Uterus (tissue), 4 donors: ENCODE data around the gene YIF1B. TPM values are rescaled to one million over a fixed set of nuclear protein-coding genes. Genes with fewer than 3 reads are reported as not detected.

Source experiments
- DNase-seq, 2 donors: peaks; one replicate each; pipeline ENCODE4 v3.0.0-alpha.2; 2019 to 2020
- H3K27ac ChIP-seq, 2 donors: fragments of 200-600 bp; sonication (generic); 1 replicate in 1 of 2; 2 replicates in 1 of 2; pipeline ENCODE4 v1.5.1; 2016 to 2018
- H3K27me3 ChIP-seq, 2 donors: fragments of 200-600 bp; sonication (generic); one replicate each; pipeline ENCODE4 v1.5.1; 2018 to 2019; ENCODE audit warnings: control low read depth in 1 of 2
- H3K36me3 ChIP-seq, 2 donors: fragments of 200-600 bp; sonication (generic); one replicate each; pipeline ENCODE4 v1.5.1; 2019; ENCODE audit warnings: control low read depth in 1 of 2
- H3K4me1 ChIP-seq, 2 donors: fragments of 200-600 bp; sonication (generic); one replicate each; pipeline ENCODE4 v1.5.1; 2018 to 2019; ENCODE audit warnings: control low read depth in 1 of 2
- H3K4me3 ChIP-seq, 2 donors: fragments of 200-600 bp; sonication (generic); 1 replicate in 1 of 2; 2 replicates in 1 of 2; pipeline ENCODE4 v1.5.1; 2018 to 2019; ENCODE audit warnings: mild to moderate bottlenecking in 1 of 2
- H3K9me3 ChIP-seq, 2 donors: fragments of 200-600 bp; sonication (generic); one replicate each; pipeline ENCODE4 v1.5.1; 2019; ENCODE audit warnings: control low read depth in 1 of 2
- POLR2A ChIP-seq, 2 donors: fragments of 450-650 bp; IDR thresholded peaks; one replicate each; pipeline ENCODE4 v1.6.1; 2016; ENCODE audit warnings: antibody characterized with exemption in 2 of 2, mild to moderate bottlenecking in 1 of 2, moderate library complexity in 1 of 2
- intact Hi-C: fragments of 100-400 bp; cut with DNase I; formaldehyde crosslinking; loops from one replicate; pipeline ENCODE4 v1.15.1; 2023; ENCODE audit warnings: low total_unique reads
- total RNA-seq, 4 donors: library from RNA; depleted of rRNA in 3 of 4; stranded (reverse); fragments of >200 nt in 3 of 4; gene quantifications; one replicate each; pipeline versions ENCODE4 v1.1.0 to v1.2.4, GENCODE V29; 2014 to 2023
- TF ChIP-seq, protein P1 (sequence below), 4 experiments: fragments of 200-600 bp in 2 of 4; fragments of 450-650 bp in 2 of 4; sonication (generic) in 2 of 4; IDR thresholded peaks; one replicate each; pipeline ENCODE4 v1.5.1; 2016 to 2019; ENCODE audit warnings: antibody characterized with exemption in 4 of 4, mild to moderate bottlenecking in 2 of 4, moderate library complexity in 1 of 4
- donor health status: DM: yes; HTN: yes; CAD: no.

The YIF1B gene
- total RNA-seq, 4 donors from 2014 or later: 6.4 to 31.7 (median 21.5) TPM

DNA sequence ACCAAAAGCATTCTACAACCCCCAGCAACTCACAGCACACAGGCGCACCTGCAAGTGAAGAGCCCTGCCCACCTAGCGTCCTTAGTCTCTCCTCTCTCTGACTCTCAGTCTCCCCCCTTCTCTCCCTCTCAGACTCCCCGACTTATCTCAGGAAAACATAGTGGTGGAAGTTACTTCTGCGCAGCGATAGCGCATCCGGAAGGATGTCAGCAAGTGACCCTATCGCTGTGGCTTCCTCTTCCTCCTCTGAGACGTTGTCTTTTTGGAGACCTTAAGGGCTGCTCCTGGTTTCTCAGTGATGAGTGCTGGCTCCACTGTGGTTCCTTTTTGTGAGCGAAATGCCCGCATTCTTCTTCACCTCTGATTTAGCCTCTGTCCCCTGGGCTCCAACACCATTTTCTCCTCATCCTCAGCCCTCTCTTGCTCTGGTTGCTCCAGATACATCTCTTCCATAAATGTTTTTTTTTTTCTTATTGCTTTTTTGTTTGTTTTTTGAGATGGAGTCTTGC, 1.4 kb upstream of the YIF1B start:
- DNase-seq: no peak
- Histone ChIP-seq H3K27ac (peak overlapping the region in 1 of 2 donors; percentile 80), H3K4me3 (no peak overlapping the region), H3K9me3 (no peaks in the 10 kb centered on the region), H3K27me3 (peaks cover 0 to 3% of the 10 kb centered on the region in 2 donors), H3K4me1 (peaks cover 0 to 10% of the 10 kb centered on the region in 2 donors), H3K36me3 (no peaks in the 10 kb centered on the region)
- intact Hi-C loops: no loop called here
- TF ChIP-seq POLR2A (IDR thresholded peaks at IDR 0.05): no peak
- TF ChIP-seq, protein P1, sequence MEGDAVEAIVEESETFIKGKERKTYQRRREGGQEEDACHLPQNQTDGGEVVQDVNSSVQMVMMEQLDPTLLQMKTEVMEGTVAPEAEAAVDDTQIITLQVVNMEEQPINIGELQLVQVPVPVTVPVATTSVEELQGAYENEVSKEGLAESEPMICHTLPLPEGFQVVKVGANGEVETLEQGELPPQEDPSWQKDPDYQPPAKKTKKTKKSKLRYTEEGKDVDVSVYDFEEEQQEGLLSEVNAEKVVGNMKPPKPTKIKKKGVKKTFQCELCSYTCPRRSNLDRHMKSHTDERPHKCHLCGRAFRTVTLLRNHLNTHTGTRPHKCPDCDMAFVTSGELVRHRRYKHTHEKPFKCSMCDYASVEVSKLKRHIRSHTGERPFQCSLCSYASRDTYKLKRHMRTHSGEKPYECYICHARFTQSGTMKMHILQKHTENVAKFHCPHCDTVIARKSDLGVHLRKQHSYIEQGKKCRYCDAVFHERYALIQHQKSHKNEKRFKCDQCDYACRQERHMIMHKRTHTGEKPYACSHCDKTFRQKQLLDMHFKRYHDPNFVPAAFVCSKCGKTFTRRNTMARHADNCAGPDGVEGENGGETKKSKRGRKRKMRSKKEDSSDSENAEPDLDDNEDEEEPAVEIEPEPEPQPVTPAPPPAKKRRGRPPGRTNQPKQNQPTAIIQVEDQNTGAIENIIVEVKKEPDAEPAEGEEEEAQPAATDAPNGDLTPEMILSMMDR (IDR thresholded peaks at IDR 0.05): no peak

DNA sequence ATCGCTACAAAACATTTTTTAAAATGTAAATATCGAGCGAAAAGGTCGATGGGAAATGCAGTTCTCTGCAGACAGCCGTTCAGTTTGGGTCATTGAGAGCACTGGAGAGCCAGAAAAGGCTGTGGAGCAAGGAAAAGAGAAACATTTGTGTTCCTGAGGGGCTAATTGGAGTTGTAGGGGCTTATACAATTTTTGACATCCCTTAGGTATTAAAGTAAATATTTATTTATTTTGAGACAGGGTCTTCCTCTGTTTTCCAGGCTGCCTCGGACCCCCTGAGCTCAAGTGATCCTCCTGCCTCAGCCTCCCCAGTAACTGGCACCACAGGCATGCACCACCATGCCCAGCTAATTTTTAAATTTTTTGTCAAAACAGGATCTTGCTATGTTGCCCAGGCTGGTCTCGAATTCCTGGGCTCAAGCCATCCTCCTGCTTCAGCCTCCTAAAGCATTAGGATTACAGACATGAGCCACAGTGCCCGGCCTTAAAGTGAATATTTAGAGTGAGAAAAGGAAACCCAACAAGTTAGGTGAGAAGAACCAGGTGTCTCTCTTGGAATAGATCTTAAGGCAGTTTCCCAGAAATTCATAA, 825 bp upstream of the YIF1B start:
- no peak for DNase-seq
- peak overlapping the region; percentile 80 to 87 for H3K27ac ChIP-seq
- intact Hi-C loops: no loop called here
- H3K4me1 ChIP-seq: peaks cover 0 to 10% of the 10 kb centered on the region in 2 donors
- peak overlapping the region; percentile 66 for H3K4me3 ChIP-seq
- peaks cover 0 to 3% of the 10 kb centered on the region in 2 donors for H3K27me3 ChIP-seq
- no peak for TF ChIP-seq POLR2A (IDR thresholded peaks at IDR 0.05)
- TF ChIP-seq, protein P1 (IDR thresholded peaks at IDR 0.05): no peak
- H3K9me3 ChIP-seq: no peaks in the 10 kb centered on the region
- no peaks in the 10 kb centered on the region for H3K36me3 ChIP-seq

DNA sequence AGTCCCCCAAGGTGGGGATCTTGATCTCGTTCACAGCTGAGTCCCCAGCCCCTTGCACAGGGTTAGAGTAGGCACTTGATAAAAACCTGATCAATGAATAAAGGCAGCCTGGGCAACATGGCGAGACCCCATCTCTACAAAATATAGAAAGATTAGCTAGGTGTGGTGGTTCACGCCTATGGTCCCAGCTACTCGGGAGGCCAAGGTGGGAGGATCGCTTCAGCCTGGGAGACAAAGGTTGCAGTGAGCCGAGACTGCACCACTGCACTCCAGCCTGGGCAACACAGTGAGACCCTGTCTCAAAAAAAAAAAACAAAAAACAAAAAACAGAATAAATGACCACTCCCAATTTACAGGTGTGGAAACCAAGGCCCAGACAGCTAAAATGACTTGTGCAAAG, 4.8 kb downstream of the YIF1B start:
- intact Hi-C loops: no loop called here

DNA sequence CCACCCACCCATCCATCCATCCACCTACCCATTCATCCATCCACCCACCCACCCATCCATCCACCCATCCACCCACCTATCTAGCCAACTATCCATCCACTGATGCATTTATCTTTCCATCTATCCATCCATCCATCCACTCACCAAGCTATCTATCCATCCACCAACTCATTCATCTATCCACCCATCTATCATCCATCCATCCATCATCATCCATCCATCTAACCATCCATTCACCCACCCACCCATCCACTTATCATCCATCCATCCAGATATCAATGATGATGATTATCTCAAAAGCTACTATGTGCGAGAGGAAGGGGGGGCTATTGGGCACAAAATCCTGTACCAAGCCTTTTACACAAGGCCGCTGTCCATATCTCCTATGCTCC, 5.5 kb downstream of the YIF1B start:
- TF ChIP-seq, protein P1 (IDR thresholded peaks at IDR 0.05): no peak
- TF ChIP-seq POLR2A (IDR thresholded peaks at IDR 0.05): no peak
- Histone ChIP-seq H3K36me3 (no peaks in the 10 kb centered on the region), H3K27me3 (no peaks in the 10 kb centered on the region), H3K27ac (no peak overlapping the region), H3K4me3 (no peak overlapping the region), H3K4me1 (peaks cover 0 to 3% of the 10 kb centered on the region in 2 donors), H3K9me3 (no peaks in the 10 kb centered on the region)
- intact Hi-C loops: no loop called here
- no peak for DNase-seq

More for the DNA sequence above, 4.8 kb downstream of the YIF1B start:
- Histone ChIP-seq H3K4me3 (no peak overlapping the region), H3K27ac (no peak overlapping the region), H3K9me3 (no peaks in the 10 kb centered on the region), H3K4me1 (peaks cover 0 to 5% of the 10 kb centered on the region in 2 donors), H3K27me3 (peaks cover 0 to 3% of the 10 kb centered on the region in 2 donors), H3K36me3 (no peaks in the 10 kb centered on the region)
- TF ChIP-seq, protein P1 (IDR thresholded peaks at IDR 0.05): no peak
- no peak for TF ChIP-seq POLR2A (IDR thresholded peaks at IDR 0.05)
- no peak for DNase-seq

DNA sequence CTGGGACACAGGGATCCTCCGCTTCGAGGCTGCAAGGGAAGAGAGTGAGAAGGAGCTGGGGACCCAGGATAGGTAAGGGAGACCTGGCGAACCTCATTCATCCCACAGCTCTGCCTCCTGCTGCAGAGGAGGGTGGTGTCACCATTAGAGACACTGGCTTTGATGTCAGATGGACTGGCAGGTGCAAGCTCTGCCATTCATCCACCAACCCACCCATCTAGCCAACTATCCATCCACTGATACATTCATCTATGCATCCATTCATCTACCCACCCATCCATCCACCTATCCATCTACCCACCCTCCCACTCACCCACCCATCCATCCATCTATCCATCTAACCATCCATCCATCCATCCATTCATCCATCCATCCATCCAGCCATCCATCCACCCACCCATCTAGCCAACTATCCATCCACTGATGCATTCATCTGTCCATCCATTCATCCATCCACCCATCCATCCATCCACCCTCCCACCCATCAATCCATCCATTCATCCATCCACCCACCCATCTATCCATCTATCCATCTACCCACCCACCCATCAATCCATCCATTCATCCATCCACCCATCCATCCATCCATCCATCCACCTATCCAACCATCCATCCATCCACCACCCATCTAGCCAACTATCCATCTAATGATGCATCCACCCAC, 6.0 kb downstream of the YIF1B start:
- no peak overlapping the region for H3K4me3 ChIP-seq
- H3K4me1 ChIP-seq: no peaks in the 10 kb centered on the region
- H3K9me3 ChIP-seq: no peaks in the 10 kb centered on the region
- H3K36me3 ChIP-seq: no peaks in the 10 kb centered on the region
- intact Hi-C loops: no loop called here
- no peak for DNase-seq
- TF ChIP-seq, protein P1 (IDR thresholded peaks at IDR 0.05): no peak
- no peak for TF ChIP-seq POLR2A (IDR thresholded peaks at IDR 0.05)
- no peak overlapping the region for H3K27ac ChIP-seq
- H3K27me3 ChIP-seq: no peaks in the 10 kb centered on the region
